Ramos (cell line): ENCODE measurements around the gene ZNF554.

Experiments
- in situ Hi-C: fragments of 300-500 bp; cut with MboI; formaldehyde crosslinking; loops from one replicate; pipeline ENCODE4 v1.14.3; 2022; ENCODE audit warnings: low sequenced_read_pairs; ENCODE audit not compliant: unreplicated experiment

The ZNF554 gene

GRCh38 chr19:2819540-2820111, at the start of gene ZNF554:
ZNF554 (plus strand) TSS chr19:2819868; CDS start chr19:2820072, 204 bp downstream.
- in situ Hi-C loops = no loop called here

GRCh38 chr19:2770055-2771013, 49.3 kb upstream of the ZNF554 start:
- in situ Hi-C loops = no loop called here

GRCh38 chr19:2771786-2772674, 47.6 kb upstream of the ZNF554 start:
- in situ Hi-C loops = no loop called here

GRCh38 chr19:2774083-2774679, 45.5 kb upstream of the ZNF554 start:
- in situ Hi-C loops = no loop called here

- in situ Hi-C loops = no loop called here
Observed at GRCh38 chr19:2774953-2775555, 44.6 kb upstream of the ZNF554 start.

- in situ Hi-C loops = no loop called here
Observed at GRCh38 chr19:2775556-2776430, 43.9 kb upstream of the ZNF554 start.

GRCh38 chr19:2777952-2778683, 41.5 kb upstream of the ZNF554 start:
- in situ Hi-C loops = no loop called here

GRCh38 chr19:2779121-2779740, 40.4 kb upstream of the ZNF554 start:
- in situ Hi-C loops = no loop called here

- in situ Hi-C loops = no loop called here
Observed at GRCh38 chr19:2780284-2780683, 39.4 kb upstream of the ZNF554 start.

- in situ Hi-C loops = no loop called here
Observed at GRCh38 chr19:2782329-2782935, 37.2 kb upstream of the ZNF554 start.

GRCh38 chr19:2782936-2783780, 36.5 kb upstream of the ZNF554 start, which contains the start of gene SGTA:
SGTA (minus strand) TSS chr19:2783273; CDS start chr19:2769068, 14,205 bp downstream.
- in situ Hi-C loops = no loop called here

GRCh38 chr19:2783781-2784145, 35.9 kb upstream of the ZNF554 start:
- in situ Hi-C loops = no loop called here

GRCh38 chr19:2785244-2785997, 34.2 kb upstream of the ZNF554 start, which contains the start of gene THOP1:
THOP1 (plus strand) TSS chr19:2785503; CDS start chr19:2785663, 160 bp downstream.
- in situ Hi-C loops = no loop called here

- in situ Hi-C loops = no loop called here
Observed at GRCh38 chr19:2787115-2787514, 32.6 kb upstream of the ZNF554 start.

GRCh38 chr19:2788237-2788636, 31.4 kb upstream of the ZNF554 start:
- in situ Hi-C loops = no loop called here

GRCh38 chr19:2790194-2790556, 29.5 kb upstream of the ZNF554 start:
- in situ Hi-C loops = no loop called here
